Sciatic nerve (tissue), 2 donors: ENCODE results near the gene GALNT7. TPM values are rescaled to one million over a fixed set of nuclear protein-coding genes. Genes with fewer than 3 reads are reported as not detected.
"Not testable (repeated sequence)": the region's sequence is repeated elsewhere in the genome, so short reads cannot be mapped to it uniquely, and the experiment has no call there.

ENCODE experiments used
- ATAC-seq: fragments of 200-7000 bp; cut with Tn5 transposase; one replicate; pipeline ENCODE4 v1.9.1; 2020; ENCODE audit warnings: mild to moderate bottlenecking, moderate library complexity
- DNase-seq: peaks from one replicate; pipeline ENCODE4 v3.0.0-alpha.2; 2020; ENCODE audit warnings: low spot score
- intact Hi-C: fragments of 100-400 bp; cut with DNase I; formaldehyde crosslinking; loops from one replicate; pipeline ENCODE4 v1.14.2; 2022
- total RNA-seq: library from RNA; stranded (reverse); fragmentation: NEBNext Ultra II Directional; extraction: Animal tissue kit (Norgen Biotek cat#: 25700); gene quantifications from one replicate; pipeline ENCODE4 v1.2.1, GENCODE V29; 2021
- donor health status: DM: no; HTN: no; CAD: no.
- donor health status: DM: no; HTN: no; CAD: no.

The GALNT7 gene
- total RNA-seq, 1 donor from 2014 or later: 18.2 TPM

GRCh38 chr4:173161311-173161710, 7.3 kb upstream of the GALNT7 start:
- ATAC-seq (no peak), DNase-seq (no peak)
- intact Hi-C loops: no loop called here

- no peak for DNase-seq
- intact Hi-C loops: no loop called here
- no peak for ATAC-seq
Measured at GRCh38 chr4:173165706-173166105, 2.9 kb upstream of the GALNT7 start.

GRCh38 chr4:173166491-173166890, 2.1 kb upstream of the GALNT7 start:
- DNase-seq (no peak), ATAC-seq (no peak)
- intact Hi-C loops: no loop called here

DNA sequence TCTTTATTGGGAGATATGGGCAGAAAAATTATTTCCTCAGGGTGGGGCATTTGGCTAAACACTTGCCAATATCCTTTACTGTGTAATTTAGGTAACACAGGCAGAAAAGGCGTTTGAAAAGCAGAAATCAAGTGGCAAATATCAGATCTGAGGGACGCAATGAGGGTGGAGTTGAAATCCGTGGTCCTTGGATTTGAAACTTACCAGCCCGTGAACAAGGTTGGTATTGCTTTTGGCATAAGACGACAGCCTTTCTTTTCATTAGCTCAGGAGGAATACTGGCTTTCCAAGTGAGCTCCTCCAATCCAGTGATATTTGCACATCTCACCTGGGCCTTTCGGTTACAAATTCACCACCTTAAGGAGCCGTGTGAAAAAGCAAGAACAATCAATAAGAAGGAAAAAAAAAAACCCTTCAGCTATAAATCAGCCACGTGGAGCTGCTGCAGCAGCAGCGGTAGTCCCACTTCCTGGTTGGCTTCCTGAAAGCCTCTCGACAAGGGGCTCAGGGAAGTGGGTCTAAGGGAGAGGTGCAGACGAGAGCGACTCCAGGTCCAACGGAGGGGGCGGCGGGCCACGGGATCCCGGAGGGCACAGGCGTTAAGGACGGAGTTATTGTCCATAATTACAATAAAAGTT, 734 bp upstream of the GALNT7 start:
- peak; percentile 28 for ATAC-seq
- intact Hi-C loops: no loop called here
- DNase-seq: no peak

DNA sequence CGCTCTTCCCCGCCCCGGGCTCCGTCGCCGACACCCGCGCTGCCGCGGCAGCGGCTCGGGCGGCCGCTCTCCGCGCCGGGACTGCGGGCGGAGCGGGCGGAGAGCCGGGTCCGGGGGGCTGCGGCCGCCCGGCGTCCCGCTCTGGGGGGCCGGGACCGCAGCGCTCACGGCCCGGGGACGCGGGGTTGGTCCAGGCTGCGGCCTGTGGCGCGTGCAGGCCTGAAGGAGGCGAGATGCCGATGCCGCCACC, 492 bp downstream of the GALNT7 start:
- DNase-seq (no peak), ATAC-seq (no peak)
- intact Hi-C loops: no loop called here

DNA sequence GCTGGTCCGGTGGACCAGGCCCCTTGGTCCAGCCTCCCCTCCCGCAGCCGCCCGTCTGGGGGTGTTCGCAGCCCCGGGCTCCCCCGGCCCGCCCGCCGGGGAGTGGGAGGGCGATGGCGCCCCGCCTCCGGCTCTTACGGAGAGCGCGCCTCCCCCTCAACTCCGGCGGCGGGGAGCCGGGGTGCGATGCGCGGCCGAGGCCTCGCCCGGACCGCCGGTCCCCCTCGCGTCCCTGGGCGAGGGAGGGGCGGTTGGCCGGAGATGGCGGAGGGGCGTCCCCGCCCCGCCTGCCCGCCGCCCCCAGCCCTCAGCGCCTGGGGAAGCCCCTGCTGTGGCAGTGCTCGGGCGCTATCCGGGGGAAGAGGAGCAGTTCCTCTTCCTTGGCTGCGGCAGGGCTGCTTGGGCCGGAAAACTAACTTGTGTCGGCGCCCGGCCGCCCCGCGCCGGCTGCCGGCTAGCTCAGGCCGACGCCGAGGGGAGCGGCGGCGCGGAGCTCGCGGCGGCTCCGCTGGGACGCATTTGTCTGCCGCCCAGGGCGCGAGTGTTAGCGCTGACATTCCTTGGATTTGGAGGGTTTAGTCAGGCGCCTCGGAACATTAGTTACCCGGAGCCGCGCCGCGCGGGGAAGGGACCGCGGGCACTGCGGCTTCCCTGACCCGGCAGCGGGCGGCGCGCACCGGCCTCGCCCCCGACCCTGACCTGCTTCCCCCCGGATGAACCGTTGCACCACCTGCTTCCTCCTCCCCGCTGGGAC, 994 bp downstream of the GALNT7 start:
- ATAC-seq (peak; percentile 77), DNase-seq (peak; percentile 76)
- intact Hi-C loops: no loop called here

- ATAC-seq (no peak), DNase-seq (no peak)
- intact Hi-C loops: no loop called here
Measured at GRCh38 chr4:173170182-173170778, 1.7 kb downstream of the GALNT7 start.

- ATAC-seq (no peak), DNase-seq (no peak)
- intact Hi-C loops: no loop called here
Measured at GRCh38 chr4:173171098-173171497, 2.5 kb downstream of the GALNT7 start.

DNA sequence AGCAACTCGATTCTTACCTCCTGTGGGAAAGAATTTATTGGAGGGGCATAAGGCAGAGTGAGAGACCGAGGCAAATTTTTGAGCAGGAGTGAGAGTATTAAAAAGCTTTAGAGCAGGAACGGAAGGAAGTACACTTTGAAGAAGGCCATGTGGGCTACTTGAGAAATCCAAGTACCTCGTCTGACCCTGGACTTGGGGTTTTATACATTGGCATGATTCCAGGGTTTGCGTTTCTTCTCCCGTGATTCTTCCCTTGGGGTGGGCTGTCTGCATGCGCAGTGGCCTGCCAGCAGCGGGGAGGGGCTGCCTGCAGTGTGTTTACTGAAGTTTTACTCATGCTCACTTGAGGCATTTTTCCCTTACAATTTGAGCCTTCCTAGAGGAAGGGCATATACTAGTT, 3.4 kb downstream of the GALNT7 start:
- DNase-seq: no peak
- intact Hi-C loops: no loop called here
- ATAC-seq: no peak

- intact Hi-C loops: no loop called here
- no peak for DNase-seq
- no peak for ATAC-seq
Measured at GRCh38 chr4:173174184-173174583, 5.6 kb downstream of the GALNT7 start.

GRCh38 chr4:173174594-173175012, 6.0 kb downstream of the GALNT7 start:
- DNase-seq (no peak), ATAC-seq (no peak)
- intact Hi-C loops: no loop called here

DNA sequence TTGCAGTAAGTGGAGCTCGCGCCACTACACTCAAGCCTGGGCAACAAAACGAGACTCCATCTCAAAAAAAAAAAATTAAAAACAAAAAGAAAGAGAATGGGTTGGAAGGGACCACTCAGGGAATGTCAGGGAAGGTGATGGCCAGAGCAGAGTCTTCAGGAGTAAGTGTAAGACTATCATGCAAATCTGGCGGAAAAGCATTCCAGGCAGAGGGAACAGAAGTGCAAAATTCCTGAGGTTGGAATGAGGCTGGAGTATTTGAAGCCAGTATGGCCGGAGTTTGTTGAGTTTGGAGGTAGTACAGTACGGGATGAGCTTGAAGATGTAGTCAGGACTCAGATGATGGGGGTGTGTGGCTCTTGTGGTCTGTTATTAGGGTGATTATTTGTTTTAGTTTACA, 7.4 kb downstream of the GALNT7 start:
- ATAC-seq (no peak), DNase-seq (no peak)
- intact Hi-C loops: no loop called here

DNA sequence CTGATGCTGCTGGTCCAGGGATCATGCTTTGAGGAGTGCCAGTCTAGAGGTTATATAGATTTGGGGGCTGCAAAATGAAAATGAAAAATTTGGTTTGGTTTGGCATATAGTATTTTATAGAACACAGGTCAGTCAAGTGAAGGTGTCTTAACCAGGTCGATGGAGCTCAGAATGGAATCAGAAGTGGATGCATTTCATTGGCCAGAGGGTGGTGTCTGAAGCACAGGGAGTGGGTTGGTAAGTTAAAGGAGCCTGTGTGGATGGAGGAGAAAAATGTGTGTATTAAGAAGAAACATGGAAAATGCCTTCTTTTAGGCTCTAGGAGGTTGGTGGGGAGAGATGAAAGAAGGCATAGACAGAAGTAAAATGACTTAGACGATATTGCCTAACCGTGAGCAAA, 8.6 kb downstream of the GALNT7 start:
- intact Hi-C loops: no loop called here
- no peak for ATAC-seq

GRCh38 chr4:173178144-173178543, 9.5 kb downstream of the GALNT7 start:
- DNase-seq (no peak), ATAC-seq (no peak)
- intact Hi-C loops: no loop called here

More for the DNA sequence above, 8.6 kb downstream of the GALNT7 start:
- DNase-seq: no peak

- no peak for DNase-seq
- ATAC-seq: no peak
- intact Hi-C loops: no loop called here
Measured at GRCh38 chr4:173181848-173182247, 13.2 kb downstream of the GALNT7 start.

DNA sequence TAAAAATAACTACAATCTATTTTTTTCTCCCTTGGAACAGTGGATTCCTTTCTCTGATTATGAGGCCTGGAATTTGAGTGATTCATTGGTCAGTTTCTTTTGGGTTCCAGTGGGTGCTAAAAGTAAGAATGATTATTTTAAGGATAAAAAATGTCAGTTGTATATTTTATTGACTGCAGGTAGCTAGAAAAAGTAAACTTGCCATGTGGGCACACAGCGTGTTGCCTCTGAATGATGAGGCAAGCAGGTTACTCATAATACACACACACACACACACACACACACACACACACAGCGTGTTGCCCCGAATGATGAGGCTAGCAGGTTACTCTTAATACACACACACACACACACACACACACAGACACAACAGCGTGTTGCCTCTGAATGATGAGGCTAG, 13.8 kb downstream of the GALNT7 start:
- intact Hi-C loops: no loop called here
- no peak for ATAC-seq
- DNase-seq: no peak

DNA sequence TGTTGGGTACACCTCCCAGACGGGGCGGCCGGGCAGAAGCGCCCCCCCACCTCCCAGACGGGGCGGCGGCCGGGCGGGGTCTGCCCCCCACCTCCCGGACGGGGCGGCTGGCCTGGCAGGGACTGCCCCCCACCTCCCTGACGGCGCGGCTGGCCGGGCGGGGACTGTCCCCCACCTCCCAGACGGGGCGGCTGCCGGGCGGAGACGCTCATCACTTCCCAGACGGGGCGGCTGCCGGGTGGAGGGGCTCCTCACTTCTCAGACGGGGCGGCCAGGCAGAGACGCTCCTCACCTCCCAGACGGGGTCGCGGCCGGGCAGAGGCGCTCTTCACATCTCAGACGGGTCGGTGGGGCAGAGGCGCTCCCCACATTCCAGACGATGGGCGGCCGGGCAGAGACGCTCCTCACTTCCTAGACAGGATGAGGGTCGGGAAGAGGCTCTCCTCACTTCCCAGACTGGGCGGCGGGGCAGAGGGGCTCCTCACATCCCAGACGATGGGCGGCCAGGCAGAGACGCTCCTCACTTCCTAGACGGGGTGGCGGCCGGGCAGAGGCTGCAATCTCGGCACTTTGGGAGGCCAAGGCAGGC, 15.1 kb downstream of the GALNT7 start:
- ATAC-seq, intact Hi-C loops: not testable (repeated sequence)

GRCh38 chr4:173185847-173186510, 17.4 kb downstream of the GALNT7 start:
- ATAC-seq (no peak), DNase-seq (no peak)
- intact Hi-C loops: no loop called here

More for the DNA sequence above, 15.1 kb downstream of the GALNT7 start:
- DNase-seq: not testable (repeated sequence)

- ATAC-seq (no peak), DNase-seq (no peak)
- intact Hi-C loops: no loop called here
Measured at GRCh38 chr4:173187732-173188131, 19.1 kb downstream of the GALNT7 start.

DNA sequence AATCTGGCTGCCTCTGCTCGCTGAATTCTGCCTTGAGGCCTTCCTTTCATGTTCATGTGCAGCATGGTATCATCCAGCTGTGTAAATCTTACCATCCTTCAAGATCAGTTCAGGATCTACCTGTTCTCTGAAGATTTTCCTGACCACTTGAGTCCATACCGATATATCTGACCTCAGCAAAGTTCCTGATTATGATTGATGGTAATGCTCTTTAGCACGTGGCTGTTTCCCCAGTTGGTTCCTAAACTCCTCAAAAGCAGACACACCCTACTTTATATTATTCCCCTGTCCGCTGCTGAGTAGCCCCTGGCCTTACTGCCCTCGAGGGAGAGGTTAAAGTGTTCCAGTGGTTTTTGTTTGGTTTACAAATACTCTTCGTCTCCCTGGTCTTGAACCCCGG, 20.0 kb downstream of the GALNT7 start:
- ATAC-seq (no peak), DNase-seq (no peak)
- intact Hi-C loops: no loop called here
